NCI-H524 treated with DMSO at 0.1 percent for 48 hours (cell line): ENCODE data around the gene CDH8.
"Not testable (repeated sequence)": the region's sequence is repeated elsewhere in the genome, so short reads cannot be mapped to it uniquely, and the experiment has no call there.

Experiments used
- DNase-seq: peaks from one replicate; lab custom pipeline; 2025; lab: John Stamatoyannopoulos, UW

CDH8 gene

DNA sequence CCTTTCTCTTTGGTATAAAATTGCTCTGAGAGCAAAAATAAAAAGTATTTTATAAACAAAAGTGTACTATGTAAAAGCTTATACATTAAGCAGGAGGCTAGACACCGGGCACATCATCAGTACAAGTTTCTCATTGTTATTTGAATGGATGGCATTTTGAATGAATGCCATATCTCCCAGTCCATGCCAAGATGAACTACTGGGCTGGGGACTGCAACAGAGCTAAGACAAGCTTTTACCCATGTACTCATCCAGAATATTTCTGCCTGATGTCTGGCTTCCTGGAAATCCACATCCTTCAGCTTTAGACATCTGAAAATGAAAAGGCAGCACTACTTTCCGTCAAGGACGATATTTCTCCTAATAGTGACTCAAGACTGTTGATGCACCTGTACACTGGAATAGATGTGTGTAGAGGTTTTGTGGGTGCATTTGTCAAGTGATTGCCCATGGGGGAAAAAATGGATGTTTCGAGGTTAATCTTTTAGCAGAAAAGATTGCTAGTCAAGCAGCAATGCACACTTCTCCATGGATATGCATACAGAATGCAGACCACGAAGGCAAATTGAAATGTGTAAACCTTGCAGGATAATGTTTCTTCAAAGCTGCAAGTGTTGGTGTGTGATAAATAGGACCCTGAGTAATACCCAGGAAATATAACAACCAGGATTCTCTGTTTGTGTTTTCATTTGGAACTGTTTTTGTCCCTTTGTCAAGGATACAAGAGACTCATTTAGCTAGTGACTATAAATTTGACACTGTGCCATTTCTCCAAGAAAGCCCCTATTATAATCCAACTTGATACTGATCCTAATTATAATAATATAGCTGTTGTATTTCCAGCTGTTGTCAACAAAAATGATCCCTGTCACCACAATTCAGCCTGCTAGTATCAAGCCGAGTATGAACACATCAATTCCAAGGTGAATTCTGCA lies 173.8 kb downstream of the CDH8 start:
- no peak for DNase-seq

- DNase-seq = no peak
These were observed 177.2 kb downstream of the CDH8 start for GRCh38 chr16:61858988-61859387.

DNA sequence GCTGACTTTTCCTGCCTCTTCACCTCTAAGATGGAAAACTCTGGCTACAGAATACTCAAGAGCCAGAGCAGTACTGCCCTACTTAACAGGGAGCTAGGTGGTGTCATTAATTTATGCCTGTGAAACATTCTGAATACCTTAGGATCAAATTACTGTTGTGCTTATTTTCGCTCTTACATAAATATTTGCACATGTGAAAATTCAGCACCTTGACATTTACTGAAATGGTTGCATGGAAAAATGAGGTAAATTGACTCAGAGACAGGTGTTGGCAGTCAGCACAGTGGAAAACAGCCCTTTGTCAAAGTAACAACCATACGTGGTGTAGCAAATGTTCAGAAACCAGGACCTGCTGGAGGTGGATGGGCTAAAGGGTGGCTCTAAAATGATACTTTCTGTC lies 193.6 kb downstream of the CDH8 start:
- DNase-seq = no peak

DNA sequence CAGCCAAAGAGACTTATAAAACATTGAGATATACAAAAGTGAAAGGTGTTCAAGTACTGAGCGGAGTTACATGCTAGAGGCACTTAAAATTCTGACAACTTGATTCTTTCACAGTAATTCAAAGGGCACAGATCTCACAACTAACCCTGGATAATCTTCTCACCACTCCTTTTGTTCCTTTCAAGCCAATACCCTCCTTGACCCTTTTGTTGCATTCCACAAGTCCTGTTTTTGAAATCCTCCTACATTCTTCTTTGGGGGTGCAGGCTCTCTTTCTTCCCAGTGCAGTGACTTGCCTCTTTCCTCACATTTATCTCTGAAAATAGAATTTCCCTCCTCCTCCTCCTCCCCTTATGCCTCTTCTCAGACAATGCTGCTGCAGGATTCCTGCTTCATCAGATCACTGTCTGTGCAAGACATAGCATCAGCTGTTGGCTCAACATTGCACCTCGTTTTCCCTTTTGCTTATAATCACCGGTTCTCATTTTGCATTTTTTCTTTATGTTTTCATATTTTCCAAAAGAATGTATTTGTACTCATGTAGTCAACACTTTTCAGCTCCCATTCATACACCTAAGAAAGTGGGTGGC lies 199.3 kb downstream of the CDH8 start:
- DNase-seq = no peak

DNA sequence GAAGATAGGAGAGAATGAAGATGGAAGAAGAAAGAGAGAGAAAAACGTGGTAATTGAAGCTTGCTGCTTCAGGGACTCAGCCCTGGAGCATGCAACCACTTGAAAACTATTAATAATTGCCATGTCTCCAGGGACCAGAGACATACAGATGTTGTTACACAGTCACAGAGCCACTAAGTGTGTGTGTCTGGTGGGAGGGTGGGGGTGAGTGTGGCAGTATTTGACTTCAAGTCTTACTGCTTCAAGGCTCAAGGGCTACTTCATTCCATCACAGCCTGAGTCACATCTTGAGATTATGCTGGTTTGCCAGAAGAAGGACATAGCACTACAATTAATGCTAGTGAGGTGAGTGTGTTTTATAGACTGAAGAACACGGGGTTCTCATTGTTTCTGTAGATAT lies 202.2 kb downstream of the CDH8 start:
- DNase-seq = no peak

- DNase-seq = no peak
These were observed 204.8 kb downstream of the CDH8 start for GRCh38 chr16:61831351-61831917.

- DNase-seq = no peak
These were observed 206.6 kb downstream of the CDH8 start for GRCh38 chr16:61829631-61830030.

- DNase-seq = no peak
These were observed 212.9 kb downstream of the CDH8 start for GRCh38 chr16:61823326-61823725.

DNA sequence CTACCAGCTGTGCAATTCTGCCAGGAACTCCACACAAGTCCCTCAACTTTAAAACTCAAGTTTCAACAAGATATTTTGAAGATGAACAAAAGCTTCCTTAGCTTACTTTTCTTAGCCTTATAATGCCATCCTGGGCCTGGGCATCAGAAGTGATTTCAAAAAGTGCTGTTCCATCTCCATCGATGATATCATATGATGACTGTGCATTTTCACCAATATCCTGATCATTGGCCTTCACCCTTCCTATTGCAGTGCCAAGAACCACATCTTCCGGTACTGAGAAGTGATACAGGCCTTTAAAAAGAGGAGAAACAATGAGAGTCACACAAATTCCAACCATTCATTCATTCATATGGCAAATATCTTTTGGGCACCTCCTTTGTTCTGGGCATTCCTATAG lies 215.4 kb downstream of the CDH8 start:
- no peak for DNase-seq

GRCh38 chr16:61820398-61820797 lies 215.8 kb downstream of the CDH8 start:
- DNase-seq = no peak

GRCh38 chr16:61818850-61819249 lies 217.4 kb downstream of the CDH8 start:
- DNase-seq = no peak

DNA sequence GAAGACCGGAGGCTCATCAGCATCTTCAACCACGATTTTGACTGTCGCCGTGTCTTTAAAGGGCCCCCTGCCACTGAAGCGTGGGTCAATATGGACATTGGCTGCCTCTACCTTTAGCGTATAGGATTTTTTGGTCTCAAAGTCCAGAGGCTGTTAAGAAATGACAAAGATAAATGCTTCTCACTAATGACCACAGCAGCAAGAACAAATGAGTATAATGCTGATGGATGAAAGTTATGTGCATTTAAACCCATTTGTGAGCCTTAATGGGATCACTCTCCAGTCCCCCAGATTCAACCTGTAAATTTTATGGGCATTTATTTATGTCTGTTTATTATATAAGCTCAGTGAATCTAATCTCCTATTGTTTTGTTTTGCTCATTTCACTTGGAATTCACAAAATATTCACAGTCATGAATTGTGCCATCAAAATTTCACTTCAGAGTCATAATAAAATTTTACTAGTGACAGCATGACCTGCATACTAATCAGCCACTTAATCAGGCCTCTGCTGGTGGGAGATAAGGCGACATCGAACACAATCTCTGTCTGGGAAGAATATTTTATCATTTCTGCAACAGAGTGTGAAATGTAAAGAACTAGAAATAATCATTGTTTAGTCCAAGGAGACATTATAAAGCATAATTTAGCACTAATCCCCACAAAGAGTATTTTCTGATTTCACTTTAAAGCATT lies 218.5 kb downstream of the CDH8 start:
- no peak for DNase-seq

DNA sequence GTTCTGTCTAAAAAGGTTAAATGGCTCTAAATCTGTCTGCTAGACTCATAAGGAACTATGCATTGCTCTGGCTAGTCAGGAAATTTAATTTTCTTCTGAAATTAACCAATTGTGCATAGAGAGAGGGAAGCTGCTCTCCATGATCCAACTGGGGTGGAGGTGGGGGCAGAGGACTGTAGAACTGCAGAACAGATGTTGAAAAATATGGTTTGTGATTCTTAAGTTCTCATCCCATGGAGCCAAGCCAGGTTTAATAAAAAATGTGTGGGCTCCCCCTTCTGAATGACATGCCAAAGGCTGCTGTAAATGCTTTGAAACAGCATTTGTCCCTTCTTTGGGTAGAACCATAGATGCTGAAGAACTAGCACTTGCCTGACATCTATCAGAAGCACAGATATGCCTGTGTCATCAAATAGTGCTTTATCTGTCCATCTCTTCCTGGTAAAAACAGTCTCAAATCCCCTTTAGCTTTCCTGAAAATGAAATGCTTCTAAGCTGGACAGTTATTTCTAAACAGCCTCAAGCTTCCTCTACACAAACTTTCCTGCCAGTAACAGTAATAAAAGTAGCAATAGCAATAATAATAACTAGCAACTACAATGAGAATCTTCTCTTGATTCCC lies 221.4 kb downstream of the CDH8 start:
- DNase-seq = no peak

DNA sequence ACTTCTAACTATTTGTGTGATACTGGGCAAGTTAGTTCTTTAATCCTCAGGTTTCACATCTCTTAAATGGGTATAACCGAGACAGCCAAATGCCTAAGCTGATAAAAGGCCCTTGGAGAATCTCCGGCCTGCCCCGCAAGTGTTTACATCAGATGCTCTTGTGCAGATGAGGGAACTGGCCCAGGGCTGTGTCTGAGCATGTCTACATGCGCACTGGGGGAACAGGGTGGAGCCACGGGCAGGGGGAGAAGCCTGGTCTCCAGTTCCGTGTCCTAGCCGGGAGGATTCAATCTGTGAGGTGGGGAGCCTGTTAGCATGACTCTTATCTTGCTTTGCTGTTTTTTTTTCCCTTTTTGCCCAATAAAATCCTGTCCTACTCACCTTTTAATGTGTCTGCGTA lies 222.9 kb downstream of the CDH8 start:
- DNase-seq = no peak

DNA sequence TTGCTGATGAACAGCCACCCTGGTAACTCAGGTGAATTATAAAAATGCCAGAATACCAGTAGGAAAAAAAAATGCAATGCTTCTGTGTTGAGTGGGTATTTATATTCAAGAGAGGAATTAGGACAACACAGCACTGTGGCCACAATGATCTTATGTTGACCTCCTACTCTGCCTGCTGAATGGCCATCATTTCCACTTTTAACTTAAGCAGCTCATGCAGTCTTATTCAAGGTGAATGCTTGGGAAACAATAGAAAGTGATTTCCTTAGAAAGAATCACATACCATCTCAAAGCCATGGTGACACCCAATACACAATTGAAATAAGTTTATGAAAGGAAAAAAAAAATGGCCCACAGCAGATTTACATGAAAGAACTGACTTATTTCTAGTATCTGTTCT lies 224.0 kb downstream of the CDH8 start:
- no peak for DNase-seq

- no peak for DNase-seq
These were observed 228.7 kb downstream of the CDH8 start for GRCh38 chr16:61807551-61807950.

DNA sequence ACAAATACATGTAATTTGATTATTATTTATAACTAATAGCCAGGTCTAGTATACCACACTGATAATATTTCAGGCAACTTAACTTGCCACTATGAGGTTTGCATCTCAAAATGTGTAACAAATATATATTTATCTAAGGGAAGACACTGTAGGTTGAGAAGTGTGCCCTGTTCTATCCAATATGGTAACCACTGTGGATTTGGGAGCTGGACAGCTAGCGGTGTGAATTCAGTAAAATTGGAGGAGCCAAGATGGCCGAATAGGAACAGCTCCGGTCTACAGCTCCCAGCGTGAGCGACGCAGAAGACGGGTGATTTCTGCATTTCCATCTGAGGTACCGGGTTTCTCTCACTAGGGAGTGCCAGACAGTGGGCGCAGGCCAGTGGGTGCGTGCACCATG lies 235.0 kb downstream of the CDH8 start:
- not testable (repeated sequence) for DNase-seq

- DNase-seq = no peak
These were observed 237.5 kb downstream of the CDH8 start for GRCh38 chr16:61798741-61799140.

DNA sequence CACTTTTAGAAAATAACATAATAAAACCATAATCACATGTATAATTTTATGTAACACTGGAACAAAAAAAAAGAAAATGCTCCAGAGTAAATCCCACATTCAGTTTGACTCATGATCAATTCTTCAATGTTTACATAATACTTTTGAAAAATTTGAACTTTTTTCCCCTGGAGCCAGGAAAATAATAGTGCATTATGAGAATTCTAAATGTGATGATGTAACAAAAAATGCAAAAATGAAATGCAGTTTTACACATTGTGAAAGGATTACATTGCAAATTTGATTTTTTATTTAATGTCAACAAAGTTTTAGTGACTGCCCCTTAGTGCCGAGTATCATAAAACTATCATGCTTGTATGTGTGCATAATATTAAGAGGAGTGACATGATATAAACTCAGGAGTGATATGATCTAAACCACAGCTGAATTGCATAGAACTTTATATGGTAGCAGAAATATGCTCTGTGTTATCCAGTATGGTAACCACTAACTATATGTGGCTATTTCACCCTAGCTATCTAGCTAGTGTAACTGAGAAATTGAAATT lies 238.2 kb downstream of the CDH8 start:
- no peak for DNase-seq

DNA sequence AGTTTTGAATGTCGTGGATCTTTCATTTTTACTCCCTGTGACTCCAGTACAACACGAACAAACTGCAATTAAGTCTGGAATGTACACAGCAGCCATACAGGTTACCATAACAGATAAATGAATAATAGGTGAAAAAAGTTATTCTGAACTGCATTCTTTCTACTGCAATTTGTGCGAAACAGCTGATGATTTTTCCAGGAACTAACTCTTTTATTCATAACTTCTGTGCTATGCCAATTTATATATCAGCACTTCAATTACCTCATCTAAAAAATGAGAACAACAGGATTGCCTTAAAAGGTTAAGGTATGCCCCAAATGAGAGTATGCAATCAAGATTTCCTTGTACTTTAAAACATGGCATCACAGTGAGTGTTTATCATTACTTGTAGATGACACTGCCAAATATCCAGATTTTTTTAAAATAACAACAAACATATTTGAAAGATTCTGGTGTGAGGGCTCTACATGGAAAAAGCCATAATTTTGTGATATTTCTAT lies 238.9 kb downstream of the CDH8 start:
- DNase-seq = no peak

DNA sequence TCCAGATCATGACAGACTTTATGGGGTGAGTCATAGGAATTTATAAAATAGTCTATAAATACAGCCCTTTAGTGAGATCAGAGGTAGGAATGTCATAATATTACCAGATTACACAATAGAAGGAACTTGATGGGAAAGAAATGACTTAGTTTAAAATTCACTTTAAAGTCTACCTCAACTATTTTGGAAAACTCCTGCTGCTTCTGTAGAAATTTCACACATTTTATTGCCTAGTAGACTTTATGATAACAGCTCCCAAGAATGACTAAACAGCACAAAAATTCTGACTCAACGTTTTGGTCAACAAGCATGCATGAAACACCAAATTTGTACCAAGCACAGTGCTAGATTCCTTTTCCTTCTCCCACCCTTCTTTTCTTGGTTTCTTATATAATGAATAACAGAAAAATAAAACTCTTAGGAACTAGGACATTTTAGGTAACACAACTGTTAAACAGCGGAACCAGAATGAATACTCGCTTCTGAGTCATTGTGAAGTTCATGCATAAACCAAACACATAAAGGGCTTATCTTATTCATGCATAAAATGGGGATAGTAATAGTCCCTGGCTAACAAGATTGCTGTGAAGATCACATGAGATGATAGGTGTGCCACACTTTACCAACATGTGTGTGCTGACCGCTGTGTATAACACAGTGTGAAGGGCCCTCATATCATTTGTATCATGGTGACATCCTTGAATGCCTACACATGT lies 243.9 kb downstream of the CDH8 start:
- no peak for DNase-seq
